PC-9 (cell line): ENCODE measurements around the gene CST1. TPM values are rescaled to one million over a fixed set of nuclear protein-coding genes. Genes with fewer than 3 reads are reported as not detected.
"Not testable (repeated sequence)": the region's sequence is repeated elsewhere in the genome, so short reads cannot be mapped to it uniquely, and the experiment has no call there.

Experiments used
- BruUV-seq: library from RNA; stranded (reverse); fragments of 400-500 nt; replicated peaks from 2 replicates; lab custom pipeline; 2021; lab: Mats Ljungman, UMichigan
- CTCF ChIA-PET: fragments of 300-600 bp; sonication (Branson Sonifier 250); formaldehyde crosslinking; loops from one replicate; lab custom pipeline; 2022; ENCODE audit warnings: antibody characterized with exemption; lab: Charles Lee
- POLR2A ChIA-PET: fragments of 300-600 bp; sonication (Branson Sonifier 250); formaldehyde crosslinking; loops from one replicate; lab custom pipeline; 2022; ENCODE audit warnings: antibody characterized with exemption; ENCODE audit not compliant: unreplicated experiment; lab: Charles Lee
- DNase-seq, 2 experiments: peaks; one replicate each; pipeline versions ENCODE4 v3.0.0 to v3.0.0-alpha.2; 2015 to 2022; ENCODE audit warnings: mixed read lengths in 1 of 2
- H2AFZ ChIP-seq: fragments of 200-600 bp; sonication (generic); 2 replicates; pipeline ENCODE4 v1.8.1; 2017; ENCODE audit warnings: antibody characterized with exemption
- H3F3A ChIP-seq: fragments of 200-600 bp; sonication (generic); 2 replicates; pipeline ENCODE4 v1.8.1; 2017; ENCODE audit warnings: antibody characterized with exemption, mild to moderate bottlenecking, low read depth; ENCODE audit not compliant: insufficient read depth
- H3K27ac ChIP-seq: fragments of 200-600 bp; sonication (generic); 2 replicates; pipeline ENCODE4 v1.6.1; 2016; ENCODE audit warnings: mixed run types
- H3K27me3 ChIP-seq: fragments of 200-600 bp; sonication (generic); 2 replicates; pipeline ENCODE4 v1.6.1; 2016; ENCODE audit warnings: low read depth, mixed run types; ENCODE audit not compliant: insufficient read depth
- H3K36me3 ChIP-seq: fragments of 200-600 bp; sonication (generic); 2 replicates; pipeline ENCODE4 v1.6.1; 2016; ENCODE audit warnings: low read depth, mixed run types
- H3K4me1 ChIP-seq: fragments of 200-600 bp; sonication (generic); replicated peaks from 2 replicates; pipeline ENCODE4 v1.6.1; 2016; ENCODE audit warnings: mixed run types; ENCODE audit not compliant: insufficient read depth
- H3K4me2 ChIP-seq: fragments of 200-600 bp; sonication (generic); 2 replicates; pipeline ENCODE4 v1.6.1; 2017; ENCODE audit warnings: mixed run types
- H3K4me3 ChIP-seq: fragments of 200-600 bp; sonication (generic); 2 replicates; pipeline ENCODE4 v1.6.1; 2016; ENCODE audit warnings: mixed run types
- H3K79me2 ChIP-seq: fragments of 200-600 bp; sonication (generic); 2 replicates; pipeline ENCODE4 v1.6.1; 2017; ENCODE audit warnings: low read depth, mixed run types
- H3K9me2 ChIP-seq: fragments of 200-600 bp; sonication (generic); 2 replicates; pipeline ENCODE4 v1.8.1; 2017; ENCODE audit warnings: mild to moderate bottlenecking; ENCODE audit not compliant: insufficient read depth
- H3K9me3 ChIP-seq: fragments of 200-600 bp; sonication (generic); 2 replicates; pipeline ENCODE4 v1.8.1; 2016; ENCODE audit warnings: low read depth; ENCODE audit not compliant: insufficient read depth
- H4K20me1 ChIP-seq: fragments of 200-600 bp; sonication (generic); 2 replicates; pipeline ENCODE4 v1.8.1; 2017; ENCODE audit not compliant: insufficient read depth
- CTCF ChIP-seq: fragments of 200-600 bp; sonication (generic); conservative IDR thresholded peaks from 2 replicates; pipeline ENCODE4 v1.6.1; 2017; ENCODE audit warnings: mixed run types, antibody characterized with exemption, mild to moderate bottlenecking, moderate library complexity
- EZH2 ChIP-seq: fragments of 200-600 bp; sonication (generic); IDR thresholded peaks from 2 replicates; pipeline ENCODE4 v1.8.0; 2017; ENCODE audit warnings: antibody characterized with exemption, low read depth
- intact Hi-C: fragments of 100-400 bp; cut with micrococcal nuclease; formaldehyde crosslinking; loops from one replicate; pipeline ENCODE4 v1.10.0; 2022; ENCODE audit not compliant: unreplicated experiment
- total RNA-seq: library from RNA; stranded (reverse); gene quantifications from 2 replicates; pipeline ENCODE4 v1.2.3, GENCODE V29; 2021

Gene CST1
- total RNA-seq, 1 experiment from 2014 or later: 0.76 TPM

GRCh38 chr20:23772074-23772473 lies 21.3 kb upstream of the CST1 start:
- intact Hi-C loops: no loop called here
- H3K9me2 ChIP-seq: no peaks in the 10 kb centered on the region
- no peaks in the 10 kb centered on the region for H3F3A ChIP-seq
- no peak overlapping the region for H3K4me2 ChIP-seq
- DNase-seq: no peak
- H3K4me3 ChIP-seq: no peak overlapping the region
- ChIA-PET POLR2A (no interaction called here), CTCF (no interaction called here)
- TF ChIP-seq CTCF (no peak), EZH2 (no peak)
- no peak overlapping the region for H3K27ac ChIP-seq
- H3K27me3 ChIP-seq: no peaks in the 10 kb centered on the region
- H3K4me1 ChIP-seq: no peaks in the 10 kb centered on the region
- H3K9me3 ChIP-seq: no peaks in the 10 kb centered on the region
- no peak overlapping the region for H2AFZ ChIP-seq
- no peaks in the 10 kb centered on the region for H3K36me3 ChIP-seq
- no peaks in the 10 kb centered on the region for H4K20me1 ChIP-seq
- no TSS peak for BruUV-seq
- H3K79me2 ChIP-seq: no peaks in the 10 kb centered on the region

- no peak overlapping the region for H2AFZ ChIP-seq
- no peaks in the 10 kb centered on the region for H3K36me3 ChIP-seq
- H3K9me2 ChIP-seq: no peaks in the 10 kb centered on the region
- H3K79me2 ChIP-seq: no peaks in the 10 kb centered on the region
- POLR2A ChIA-PET: no interaction called here
- no peak overlapping the region for H3K4me3 ChIP-seq
- H3F3A ChIP-seq: no peaks in the 10 kb centered on the region
- no peaks in the 10 kb centered on the region for H3K27me3 ChIP-seq
- no peak overlapping the region for H3K27ac ChIP-seq
- TF ChIP-seq CTCF (no peak), EZH2 (no peak)
- BruUV-seq: no TSS peak
- H3K4me1 ChIP-seq: no peaks in the 10 kb centered on the region
- no peak for DNase-seq
- H4K20me1 ChIP-seq: no peaks in the 10 kb centered on the region
- intact Hi-C loops: no loop called here
- CTCF ChIA-PET: no interaction called here
- no peaks in the 10 kb centered on the region for H3K9me3 ChIP-seq
- no peak overlapping the region for H3K4me2 ChIP-seq
These were observed 19.6 kb upstream of the CST1 start for GRCh38 chr20:23770384-23770783.

- H3K4me3 ChIP-seq, H3F3A ChIP-seq, H4K20me1 ChIP-seq, CTCF ChIA-PET, intact Hi-C loops, H3K27ac ChIP-seq, H3K4me2 ChIP-seq, H3K79me2 ChIP-seq, H3K9me3 ChIP-seq, H3K4me1 ChIP-seq, H3K27me3 ChIP-seq, DNase-seq, BruUV-seq, H2AFZ ChIP-seq, H3K9me2 ChIP-seq, POLR2A ChIA-PET, H3K36me3 ChIP-seq: not testable (repeated sequence)
These were observed 17.8 kb upstream of the CST1 start for GRCh38 chr20:23768520-23768919.

GRCh38 chr20:23766531-23766930 lies 15.8 kb upstream of the CST1 start:
- Histone ChIP-seq H3K9me2 (no peaks in the 10 kb centered on the region), H3F3A (no peaks in the 10 kb centered on the region), H3K27ac (no peak overlapping the region), H3K79me2 (no peaks in the 10 kb centered on the region), H3K4me3 (no peak overlapping the region), H3K4me1 (no peaks in the 10 kb centered on the region), H3K27me3 (no peaks in the 10 kb centered on the region), H3K36me3 (no peaks in the 10 kb centered on the region), H2AFZ (no peak overlapping the region), H4K20me1 (no peaks in the 10 kb centered on the region), H3K4me2 (no peak overlapping the region), H3K9me3 (no peaks in the 10 kb centered on the region)
- BruUV-seq: no TSS peak
- intact Hi-C loops: no loop called here
- CTCF ChIA-PET: no interaction called here
- DNase-seq: no peak
- TF ChIP-seq CTCF: no peak
- POLR2A ChIA-PET: no interaction called here
